GM13976 (cell line): Measurements from ENCODE around the gene PDLIM5.

ENCODE experiments used
- DNase-seq: peaks from one replicate; pipeline ENCODE4 v3.0.0; 2012; ENCODE audit warnings: low spot score
- CTCF ChIP-seq: IDR thresholded peaks from 2 replicates; pipeline ENCODE4 v1.5.1; 2012; ENCODE audit warnings: borderline replicate concordance, mild to moderate bottlenecking; ENCODE audit not compliant: insufficient read depth; ENCODE audit errors: extremely low read depth, missing control alignments, control extremely low read depth
- in situ Hi-C: fragments of 300-500 bp; cut with MboI; formaldehyde crosslinking; loops from one replicate; pipeline ENCODE4 v1.12.0; 2022; ENCODE audit warnings: low sequenced_read_pairs, mixed read lengths, inconsistent platforms; ENCODE audit not compliant: unreplicated experiment

PDLIM5 gene

GRCh38 chr4:94458682-94459081 lies 6.9 kb downstream of the PDLIM5 start:
- no peak for DNase-seq
- TF ChIP-seq CTCF = no peak
- in situ Hi-C loops = no loop called here

DNA sequence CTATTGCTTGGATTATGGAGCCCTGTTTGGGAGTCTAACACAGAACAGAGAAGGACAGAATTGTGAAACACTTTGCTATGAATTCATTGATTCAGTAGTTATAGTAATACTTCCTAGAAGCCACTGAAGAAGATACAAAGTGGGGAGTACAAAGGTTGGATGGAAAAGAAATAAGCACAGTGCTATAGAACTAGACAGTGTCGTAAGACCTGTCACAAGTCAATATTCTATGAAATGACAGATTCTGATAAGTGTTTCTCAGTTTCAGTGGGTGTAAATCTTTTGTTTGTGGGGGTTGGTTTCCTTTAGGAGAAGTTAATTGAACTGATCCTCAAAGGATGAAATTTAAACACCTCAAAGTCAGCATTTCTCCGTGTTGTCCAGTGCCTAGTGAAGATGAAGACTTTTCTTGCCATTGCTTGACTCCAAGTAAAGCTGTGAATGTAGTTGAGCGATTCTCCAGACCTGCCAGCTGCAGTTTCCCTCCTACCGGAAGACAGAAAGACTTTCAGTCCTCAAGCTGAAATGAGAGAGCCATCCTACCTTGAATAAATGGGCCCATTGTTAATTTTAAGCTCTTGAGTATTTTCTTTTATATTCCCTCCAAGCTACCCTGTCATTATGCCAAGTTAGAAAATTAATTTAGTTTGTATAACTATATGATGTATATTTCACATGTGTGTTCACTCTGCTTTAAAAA lies 7.9 kb downstream of the PDLIM5 start:
- no peak for DNase-seq
- no peak for TF ChIP-seq CTCF
- in situ Hi-C loops = no loop called here

GRCh38 chr4:94461506-94461905 lies 9.8 kb downstream of the PDLIM5 start:
- no peak for DNase-seq
- in situ Hi-C loops = no loop called here
- no peak for TF ChIP-seq CTCF

DNA sequence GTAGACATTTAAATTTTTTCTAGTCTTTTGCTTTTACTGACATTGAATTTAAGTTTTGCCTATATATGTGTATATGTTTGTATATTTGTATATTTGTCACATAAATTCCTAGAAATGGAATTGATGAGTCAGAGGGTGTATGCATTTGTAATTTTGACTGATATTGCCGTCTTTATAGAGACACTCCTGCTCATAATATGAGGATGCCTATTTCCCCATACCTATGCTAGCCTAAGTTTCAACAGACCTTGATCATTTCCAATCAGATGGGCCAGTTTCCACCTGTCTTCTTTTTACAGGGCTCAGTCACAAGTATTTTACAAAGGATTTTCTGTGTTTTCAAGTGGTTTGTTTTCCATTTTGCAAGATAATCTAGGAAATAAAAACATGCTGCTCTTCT lies 10.8 kb downstream of the PDLIM5 start:
- TF ChIP-seq CTCF = no peak
- no peak for DNase-seq
- in situ Hi-C loops = no loop called here

DNA sequence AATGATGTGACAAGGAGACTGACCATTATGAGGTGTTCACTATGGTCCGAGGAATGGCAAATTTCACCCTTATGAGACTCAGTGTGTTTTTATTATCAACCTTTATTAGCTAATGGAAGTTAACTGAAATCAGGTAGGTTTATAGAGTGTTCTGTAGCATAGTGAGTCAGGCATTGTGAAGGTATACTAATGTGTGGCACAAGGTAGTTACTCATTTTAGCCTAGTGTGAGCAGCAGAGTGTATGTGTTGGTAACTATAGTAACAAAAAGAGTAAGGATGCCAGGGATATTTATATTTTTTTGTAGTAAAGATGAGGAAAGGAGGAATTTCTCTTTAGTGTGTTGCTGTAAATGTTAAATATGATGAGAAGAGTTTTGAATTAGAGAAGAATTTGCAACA lies 12.0 kb downstream of the PDLIM5 start:
- in situ Hi-C loops = no loop called here
- no peak for DNase-seq
- TF ChIP-seq CTCF = no peak

- no peak for TF ChIP-seq CTCF
- in situ Hi-C loops = no loop called here
- no peak for DNase-seq
Observed at GRCh38 chr4:94466371-94466770, 14.6 kb downstream of the PDLIM5 start.
